Glutamatergic neuron (in vitro differentiated cells): ENCODE data around the gene LRRC8C. TPM values are rescaled to one million over a fixed set of nuclear protein-coding genes. Genes with fewer than 3 reads are reported as not detected.
A peak's percentile ranks its signal among the peaks of the same experiment; 100 is the strongest.

Experiments
- DNase-seq: peaks from one replicate; pipeline ENCODE4 v3.0.0; 2022
- H3K27ac Mint-ChIP-seq: one replicate; pipeline ENCODE4 v1.8.0; 2020; ENCODE audit warnings: mild to moderate bottlenecking, mixed read lengths, inconsistent platforms; ENCODE audit not compliant: unreplicated experiment
- H3K27me3 Mint-ChIP-seq: one replicate; pipeline ENCODE4 v1.8.0; 2020; ENCODE audit warnings: mild to moderate bottlenecking, moderate library complexity, mixed read lengths, inconsistent platforms; ENCODE audit not compliant: unreplicated experiment
- H3K36me3 Mint-ChIP-seq: one replicate; pipeline ENCODE4 v1.8.0; 2020; ENCODE audit warnings: mild to moderate bottlenecking, mixed read lengths, inconsistent platforms; ENCODE audit not compliant: unreplicated experiment
- H3K4me1 Mint-ChIP-seq: one replicate; pipeline ENCODE4 v1.8.0; 2020; ENCODE audit warnings: mild to moderate bottlenecking, low read depth, mixed read lengths, inconsistent platforms; ENCODE audit not compliant: unreplicated experiment
- H3K4me3 Mint-ChIP-seq: one replicate; pipeline ENCODE4 v1.8.0; 2020; ENCODE audit warnings: mild to moderate bottlenecking, mixed read lengths, inconsistent platforms; ENCODE audit not compliant: unreplicated experiment
- H3K9me3 Mint-ChIP-seq: one replicate; pipeline ENCODE4 v1.8.0; 2020; ENCODE audit warnings: mild to moderate bottlenecking, moderate library complexity, mixed read lengths, inconsistent platforms; ENCODE audit not compliant: unreplicated experiment
- CTCF ChIP-seq: fragments of 200-600 bp; sonication (generic); IDR thresholded peaks from one replicate; pipeline ENCODE4 v1.5.0; 2021; ENCODE audit not compliant: partially characterized antibody, unreplicated experiment
- long read RNA-seq: library from polyadenylated mRNA; unstranded; transcript quantifications from one replicate; pipeline ENCODE4 v2.0.0, GENCODE V29; 2020; ENCODE audit not compliant: unreplicated experiment
- total RNA-seq: library from RNA; stranded (reverse); fragmentation: NEBNext Ultra II Directional; extraction: Animal tissue kit (Norgen Biotek cat#: 25700); gene quantifications from one replicate; pipeline ENCODE4 v1.2.1, GENCODE V29; 2021; ENCODE audit not compliant: unreplicated experiment

The LRRC8C gene
- 2.6 TPM for total RNA-seq
- long read RNA-seq: 0 reads

DNA sequence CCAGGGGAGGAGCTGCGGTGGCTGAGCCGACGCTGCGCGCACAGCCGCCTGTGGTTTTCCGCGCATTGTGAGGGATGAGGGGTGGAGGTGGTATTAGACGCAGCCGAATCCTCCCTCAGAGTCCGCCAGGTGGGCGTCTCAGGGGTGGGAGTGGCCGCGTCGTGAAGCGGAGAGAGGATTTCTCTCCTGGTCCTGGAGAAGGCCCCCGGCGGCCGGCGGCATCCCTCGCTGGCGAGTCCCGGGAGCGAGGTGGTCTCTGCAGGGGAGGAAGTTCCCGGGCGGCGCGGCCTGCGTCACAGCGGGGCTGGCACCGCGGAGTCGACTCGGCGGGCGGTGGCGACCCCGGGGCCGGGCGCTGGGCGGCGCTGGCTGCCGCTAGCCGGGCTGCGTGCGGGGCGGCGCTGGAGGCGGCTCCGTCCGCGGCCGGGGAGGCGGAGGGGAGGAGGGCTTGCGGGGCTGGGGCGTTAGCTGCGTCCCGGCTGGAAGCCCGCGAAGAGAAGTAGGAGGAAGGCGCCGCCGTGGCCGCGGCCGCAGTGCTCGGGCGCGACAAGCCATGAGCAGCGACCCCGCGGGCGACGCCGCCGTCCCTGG, at the start of gene LRRC8C:
Gene LRRC8C, plus strand, starts transcription at position 464 of the 591 bp plus-strand sequence. CDS start 53,354 bp downstream, outside the sequence.
- H3K4me1 Mint-ChIP-seq: peaks cover 4% of the 10 kb centered on the region
- peaks cover 2% of the 10 kb centered on the region for H3K27me3 Mint-ChIP-seq
- peak; percentile 94 for DNase-seq
- TF ChIP-seq CTCF: peak; percentile 17
- H3K27ac Mint-ChIP-seq: peak within 1 kb of the TSS; percentile 76
- H3K4me3 Mint-ChIP-seq: peak within 1 kb of the TSS; percentile 97
- H3K36me3 Mint-ChIP-seq: no peaks in the 10 kb centered on the region
- H3K9me3 Mint-ChIP-seq: peaks cover 3% of the 10 kb centered on the region

- Mint-ChIP-seq H3K36me3 (no peaks in the 10 kb centered on the region), H3K4me3 (no peak overlapping the region), H3K27me3 (no peaks in the 10 kb centered on the region)
Observed at GRCh38 chr1:89584211-89584610, 48.7 kb upstream of the LRRC8C start.

GRCh38 chr1:89584781-89585180, 48.1 kb upstream of the LRRC8C start:
- H3K27me3 Mint-ChIP-seq: no peaks in the 10 kb centered on the region
- DNase-seq: no peak

More at GRCh38 chr1:89584211-89584610, 48.7 kb upstream of the LRRC8C start:
- no peak overlapping the region for H3K27ac Mint-ChIP-seq
- no peaks in the 10 kb centered on the region for H3K9me3 Mint-ChIP-seq
- no peaks in the 10 kb centered on the region for H3K4me1 Mint-ChIP-seq
- TF ChIP-seq CTCF: no peak
- no peak for DNase-seq

DNA sequence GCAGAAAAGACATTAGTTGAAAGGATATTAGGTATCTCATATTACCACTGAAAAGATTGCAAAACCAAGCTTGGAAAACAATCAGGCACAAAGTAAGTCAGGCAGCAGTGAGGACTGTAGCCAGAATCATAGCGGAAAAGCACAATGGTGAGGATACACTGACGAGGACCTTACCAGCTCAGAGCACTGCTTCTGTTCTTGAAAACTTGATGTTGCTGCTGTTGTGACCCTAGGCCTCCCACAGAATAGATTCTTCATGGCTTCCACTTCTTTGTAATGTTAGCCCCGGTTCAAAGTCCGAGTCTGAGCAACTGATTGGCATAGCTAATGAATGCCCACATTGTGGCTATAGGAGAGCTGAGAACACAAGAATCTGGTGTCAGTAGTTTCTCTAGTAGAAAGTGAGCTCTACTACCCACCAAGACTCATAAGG, 45.2 kb upstream of the LRRC8C start:
- Mint-ChIP-seq H3K9me3 (no peaks in the 10 kb centered on the region), H3K4me3 (no peak overlapping the region), H3K4me1 (no peaks in the 10 kb centered on the region), H3K27me3 (no peaks in the 10 kb centered on the region), H3K27ac (no peak overlapping the region), H3K36me3 (no peaks in the 10 kb centered on the region)
- no peak for DNase-seq
- TF ChIP-seq CTCF: no peak

More at GRCh38 chr1:89584781-89585180, 48.1 kb upstream of the LRRC8C start:
- H3K27ac Mint-ChIP-seq: no peak overlapping the region
- H3K4me1 Mint-ChIP-seq: no peaks in the 10 kb centered on the region
- no peak for TF ChIP-seq CTCF
- no peaks in the 10 kb centered on the region for H3K9me3 Mint-ChIP-seq
- H3K4me3 Mint-ChIP-seq: no peak overlapping the region
- no peaks in the 10 kb centered on the region for H3K36me3 Mint-ChIP-seq

DNA sequence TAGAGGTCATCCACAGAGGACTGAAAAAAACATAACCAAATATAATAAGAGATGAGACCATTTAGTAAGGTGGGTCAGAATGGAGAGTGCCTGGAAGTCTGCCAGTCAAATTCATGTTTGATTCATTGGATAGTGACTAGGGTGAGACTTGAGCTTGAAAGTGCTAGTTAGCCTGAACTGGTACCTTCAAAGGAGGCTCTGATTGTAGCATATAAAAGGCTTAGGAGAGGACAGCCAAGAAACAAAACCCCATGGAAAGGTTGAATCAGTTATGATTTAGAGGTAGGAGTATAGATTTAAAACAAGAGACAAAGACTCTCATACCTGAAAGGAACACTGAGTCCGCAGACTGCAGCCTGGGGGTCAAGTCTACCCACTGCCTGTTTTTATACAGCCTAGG, 44.4 kb upstream of the LRRC8C start:
- H3K27me3 Mint-ChIP-seq: no peaks in the 10 kb centered on the region
- H3K9me3 Mint-ChIP-seq: no peaks in the 10 kb centered on the region
- no peak for DNase-seq
- peaks cover 2% of the 10 kb centered on the region for H3K36me3 Mint-ChIP-seq
- no peak overlapping the region for H3K4me3 Mint-ChIP-seq
- no peak for TF ChIP-seq CTCF
- no peak overlapping the region for H3K27ac Mint-ChIP-seq
- no peaks in the 10 kb centered on the region for H3K4me1 Mint-ChIP-seq
